Measurements from ENCODE around the gene PPP1R12C. TPM values are rescaled to one million over a fixed set of nuclear protein-coding genes. Genes with fewer than 3 reads are reported as not detected.

Gene PPP1R12C
- total RNA-seq, 1 experiment from 2014 or later, result 30.5 TPM

DNA sequence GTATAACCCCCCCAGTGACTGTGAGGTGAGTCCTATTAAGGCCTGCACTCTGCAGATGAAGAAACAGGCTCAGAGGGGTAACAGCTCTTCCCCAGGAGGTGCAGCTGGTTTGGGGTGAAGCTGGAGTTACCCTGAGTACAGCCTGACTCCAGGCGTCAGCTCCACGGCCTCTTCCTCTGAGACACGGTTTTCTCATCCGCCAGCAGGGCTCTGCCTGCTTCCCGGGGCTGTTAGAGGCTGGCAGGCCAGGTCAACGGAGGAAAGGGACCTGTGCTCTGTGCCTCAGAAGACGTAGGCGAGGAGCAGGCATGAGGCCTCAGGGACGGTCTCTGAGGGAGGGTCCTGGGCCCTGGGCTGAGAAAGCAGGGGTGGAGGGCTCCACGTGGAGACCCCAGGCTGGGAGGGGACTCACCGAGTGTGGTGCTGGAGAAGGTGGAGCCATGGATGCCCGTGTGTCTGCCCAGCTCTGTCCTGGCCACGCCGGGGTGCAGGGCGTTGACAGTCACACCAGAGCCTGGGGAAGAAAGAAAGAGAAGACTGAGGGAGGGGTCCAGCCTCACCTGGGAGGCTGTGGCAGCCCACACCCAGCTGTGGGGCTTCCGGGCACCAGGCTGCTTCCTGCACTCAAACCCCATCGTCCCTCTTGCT lies 70.3 kb downstream of the PPP1R12C start:
- Histone ChIP-seq H3K4me1 (no peaks in the 10 kb centered on the region), H3K36me3 (peaks cover 29% of the 10 kb centered on the region), H3K4me3 (no peak overlapping the region), H3K27ac (no peak overlapping the region), H3K9me3 (replicated peaks) (no peaks in the 10 kb centered on the region), H3K27me3 (no peaks in the 10 kb centered on the region)
- no peak for DNase-seq

DNA sequence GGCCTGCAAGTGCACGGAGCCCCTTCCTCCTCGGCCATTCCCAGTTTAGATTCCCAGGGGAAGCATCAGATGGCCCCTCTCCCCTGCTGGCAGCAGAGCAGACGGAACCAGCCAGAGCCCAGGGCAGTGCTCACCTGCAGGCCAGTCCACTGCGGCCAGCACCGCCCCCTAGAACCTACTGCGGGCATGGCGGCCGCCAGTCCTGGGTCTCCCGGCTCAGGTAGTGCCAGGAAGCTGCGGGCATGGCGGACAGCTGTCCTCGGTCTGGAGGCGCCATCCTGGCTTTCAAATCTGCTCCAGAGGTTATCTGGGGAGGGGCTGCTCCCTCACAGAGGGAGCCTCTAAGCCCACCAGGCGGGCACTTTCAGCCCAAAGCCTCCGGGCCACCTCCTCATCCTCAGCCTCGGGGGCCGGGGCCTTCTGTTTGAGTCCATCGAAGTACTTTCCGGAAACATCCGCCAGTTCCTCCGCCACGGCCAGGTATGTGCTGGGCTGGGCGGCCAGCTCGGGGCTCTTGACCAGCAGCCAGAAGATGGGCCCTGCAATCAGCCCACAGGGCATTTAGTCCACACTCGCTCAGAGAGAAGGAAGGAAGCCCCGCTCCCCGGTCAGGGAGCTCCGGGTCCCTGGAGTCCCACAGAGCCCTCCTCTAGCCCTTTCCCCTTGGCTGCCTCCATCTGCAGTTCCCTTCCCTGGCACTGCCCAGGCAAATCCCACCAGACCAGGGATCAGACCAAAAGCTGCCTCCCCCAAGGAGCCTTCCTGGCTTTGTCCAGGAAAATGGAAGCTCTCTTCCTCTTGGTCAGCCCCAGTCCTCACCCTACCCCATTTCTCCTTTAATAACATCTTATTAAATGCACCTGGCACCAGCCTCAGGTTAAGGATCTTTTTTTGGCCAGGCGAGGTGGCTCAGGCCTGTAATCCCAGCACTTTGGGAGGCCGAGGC lies 72.4 kb downstream of the PPP1R12C start:
- Histone ChIP-seq H3K9me3 (replicated peaks) (no peaks in the 10 kb centered on the region), H3K4me1 (no peaks in the 10 kb centered on the region), H3K27me3 (no peaks in the 10 kb centered on the region), H3K36me3 (peaks cover 32% of the 10 kb centered on the region), H3K4me3 (no peak overlapping the region), H3K27ac (no peak overlapping the region)
- DNase-seq, result no peak

DNA sequence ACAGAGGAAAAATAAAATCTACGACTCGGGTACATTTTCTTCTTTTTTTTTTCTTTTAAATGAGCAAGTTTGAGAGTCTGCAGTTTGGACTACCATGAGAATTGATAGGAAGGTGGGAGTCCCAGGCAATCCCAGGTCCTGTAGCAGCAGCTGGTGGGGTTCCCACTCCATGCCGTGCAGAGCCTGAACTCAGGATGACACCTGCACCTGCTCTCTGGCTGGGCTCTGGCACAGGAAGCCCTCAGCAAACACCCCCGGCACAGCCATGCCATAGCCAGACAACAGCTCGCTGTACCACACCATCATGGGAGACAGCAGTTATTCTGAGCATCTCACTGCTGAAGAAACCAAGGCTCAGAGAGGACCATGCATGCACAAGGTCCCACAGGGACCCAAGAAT lies 73.2 kb downstream of the PPP1R12C start:
- H3K27me3 ChIP-seq, result no peaks in the 10 kb centered on the region
- no peak overlapping the region for H3K27ac ChIP-seq
- H3K36me3 ChIP-seq, result peaks cover 32% of the 10 kb centered on the region
- no peak overlapping the region for H3K4me3 ChIP-seq
- no peaks in the 10 kb centered on the region for H3K4me1 ChIP-seq
- no peaks in the 10 kb centered on the region for H3K9me3 ChIP-seq (replicated peaks)
- no peak for DNase-seq

DNA sequence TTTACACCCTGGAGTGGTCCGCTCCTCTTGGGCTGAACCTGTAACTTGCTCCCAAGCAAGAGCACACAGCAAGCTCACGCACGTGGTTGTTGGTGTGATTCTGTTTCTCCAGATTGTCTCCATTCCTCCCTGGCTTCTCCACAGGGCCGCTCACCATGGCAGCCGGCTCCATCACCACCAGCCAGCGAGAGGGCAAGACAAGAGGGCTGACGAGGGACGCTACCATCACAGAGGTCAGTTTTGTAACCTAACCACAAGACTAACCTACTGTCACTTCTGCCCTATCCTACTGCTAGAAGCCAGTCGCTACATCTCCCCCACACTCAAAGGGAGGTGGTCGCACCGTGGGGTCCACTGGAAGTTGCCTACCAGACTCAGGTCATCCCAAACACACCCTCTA lies 74.7 kb downstream of the PPP1R12C start:
- Histone ChIP-seq H3K9me3 (replicated peaks) (no peaks in the 10 kb centered on the region), H3K4me3 (no peak overlapping the region), H3K27me3 (no peaks in the 10 kb centered on the region), H3K36me3 (peaks cover 21% of the 10 kb centered on the region), H3K27ac (no peak overlapping the region), H3K4me1 (no peaks in the 10 kb centered on the region)
- DNase-seq, result no peak

DNA sequence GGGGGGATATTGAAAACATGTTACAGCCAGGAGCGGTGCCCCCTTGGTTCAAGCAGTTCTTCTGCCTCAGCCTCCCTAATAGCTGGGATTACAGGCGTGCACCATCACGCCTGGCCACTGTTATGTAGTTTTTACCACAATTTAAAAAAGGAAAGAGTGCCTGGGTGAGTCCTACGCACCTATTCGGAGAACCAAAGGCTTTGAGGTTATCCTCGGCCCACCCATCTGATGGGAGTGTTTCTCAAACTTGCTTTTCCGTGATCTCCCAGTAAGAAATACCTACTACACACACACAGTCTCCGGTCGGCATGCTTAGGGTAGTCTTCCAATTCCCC lies 75.1 kb downstream of the PPP1R12C start:
- Histone ChIP-seq H3K9me3 (replicated peaks) (no peaks in the 10 kb centered on the region), H3K4me1 (no peaks in the 10 kb centered on the region), H3K4me3 (no peak overlapping the region), H3K27me3 (no peaks in the 10 kb centered on the region), H3K36me3 (peaks cover 21% of the 10 kb centered on the region), H3K27ac (no peak overlapping the region)
- DNase-seq, result no peak

DNA sequence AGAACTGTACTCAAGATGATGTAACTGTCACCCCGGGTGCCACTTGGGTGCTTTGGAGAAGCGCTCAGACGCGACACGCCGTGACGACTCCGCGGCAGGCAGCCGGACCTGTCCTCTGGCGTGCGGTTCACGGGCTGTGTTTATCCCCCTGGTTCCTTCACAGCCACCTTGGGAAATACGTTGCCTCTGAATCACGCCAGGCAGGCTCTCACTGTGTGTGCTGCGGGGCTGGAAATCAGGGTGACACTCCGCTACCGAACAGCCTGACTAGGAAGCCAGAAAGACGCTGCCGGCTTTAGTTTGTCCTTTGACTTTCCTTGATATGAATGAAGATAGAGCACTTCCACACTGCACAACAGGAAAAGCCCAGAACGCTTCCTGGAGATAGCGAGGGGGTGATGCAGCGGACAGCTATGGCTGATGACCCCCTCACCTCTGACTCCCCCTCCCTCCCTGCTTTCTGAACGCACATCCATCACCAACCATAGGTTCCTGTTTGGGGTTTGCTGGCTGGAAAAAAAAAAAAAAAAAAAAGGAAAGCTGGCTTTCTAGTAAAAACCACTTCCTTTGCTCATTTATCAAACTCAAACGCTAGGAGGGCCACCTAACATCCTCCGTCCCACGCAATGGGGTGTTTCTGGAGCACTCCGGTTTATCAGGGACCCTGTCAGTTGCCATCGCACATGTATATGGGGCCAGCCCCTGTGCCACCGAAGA lies 75.7 kb downstream of the PPP1R12C start:
- no peak overlapping the region for H3K27ac ChIP-seq
- no peak for DNase-seq

DNA sequence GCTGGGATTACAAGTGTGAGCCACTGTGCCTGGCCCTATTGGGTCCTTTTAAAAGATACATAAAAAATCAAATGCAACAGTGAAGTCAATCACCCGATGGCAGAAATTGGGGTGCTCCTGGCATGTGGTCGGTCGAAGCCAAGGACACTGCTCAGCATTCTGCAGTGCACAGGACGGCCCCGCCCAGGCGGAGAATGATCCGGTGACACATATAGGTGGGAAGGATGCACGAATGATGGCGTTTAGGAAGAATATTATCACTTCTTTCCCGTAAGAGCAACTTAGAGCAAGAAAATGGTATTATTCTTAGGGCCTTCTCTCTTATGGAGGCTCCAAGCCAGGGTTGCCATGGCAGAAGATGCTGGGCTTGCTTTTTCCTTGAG lies 76.2 kb downstream of the PPP1R12C start:
- Histone ChIP-seq H3K4me3 (no peak overlapping the region), H3K36me3 (peaks cover 12% of the 10 kb centered on the region; the same call in 1 of the 2 replicates), H3K27me3 (no peaks in the 10 kb centered on the region), H3K4me1 (no peaks in the 10 kb centered on the region), H3K27ac (no peak overlapping the region), H3K9me3 (replicated peaks) (no peaks in the 10 kb centered on the region)
- DNase-seq, result no peak

More for the DNA sequence above, 75.7 kb downstream of the PPP1R12C start:
- H3K27me3 ChIP-seq, result no peaks in the 10 kb centered on the region
- peaks cover 18% of the 10 kb centered on the region for H3K36me3 ChIP-seq
- H3K4me3 ChIP-seq, result no peak overlapping the region
- H3K4me1 ChIP-seq, result no peaks in the 10 kb centered on the region
- H3K9me3 ChIP-seq (replicated peaks), result no peaks in the 10 kb centered on the region

Other genes starting within 250 kb of the PPP1R12C start
- gene FCAR, start 243.4 kb downstream of the PPP1R12C start, total RNA-seq (2014; rRNA removed; shearing (Covaris generic)), result not detected in 2 replicates
- gene NCR1, start 211.5 kb downstream of the PPP1R12C start, total RNA-seq (2014; rRNA removed; shearing (Covaris generic)), result not detected in 2 replicates
- gene NLRP7, start 170.1 kb downstream of the PPP1R12C start, total RNA-seq (2014; rRNA removed; shearing (Covaris generic)), result 0.02 TPM in 1 of 2 replicates, not detected in the other
- gene NLRP2, start 151.3 kb downstream of the PPP1R12C start, total RNA-seq (2014; rRNA removed; shearing (Covaris generic)), result not detected in 2 replicates
- 15.1 and 16.7 TPM in 2 replicates for gene GP6, start 79.4 kb downstream of the PPP1R12C start, total RNA-seq (2014; rRNA removed; shearing (Covaris generic))
- 29.9 and 30.5 TPM in 2 replicates for gene RDH13, start 54.5 kb downstream of the PPP1R12C start, total RNA-seq (2014; rRNA removed; shearing (Covaris generic))
- 1.4 and 1.7 TPM in 2 replicates for gene EPS8L1, start 41.8 kb downstream of the PPP1R12C start, total RNA-seq (2014; rRNA removed; shearing (Covaris generic))
- gene TNNT1, start 31.6 kb upstream of the PPP1R12C start, total RNA-seq (2014; rRNA removed; shearing (Covaris generic)), result 599 and 612 TPM in 2 replicates
- 2.4 and 2.5 TPM in 2 replicates for gene TNNI3, start 40.1 kb upstream of the PPP1R12C start, total RNA-seq (2014; rRNA removed; shearing (Covaris generic))
- 9.1 and 14.0 TPM in 2 replicates for gene DNAAF3, start 49.0 kb upstream of the PPP1R12C start, total RNA-seq (2014; rRNA removed; shearing (Covaris generic))
- gene SYT5, start 62.7 kb upstream of the PPP1R12C start, total RNA-seq (2014; rRNA removed; shearing (Covaris generic)), result 0.36 TPM in 1 of 2 replicates, not detected in the other
- 0.94 and 1.4 TPM in 2 replicates for gene PTPRH, start 91.9 kb upstream of the PPP1R12C start, total RNA-seq (2014; rRNA removed; shearing (Covaris generic))
- 2.3 and 2.5 TPM in 2 replicates for gene TMEM86B, start 111.1 kb upstream of the PPP1R12C start, total RNA-seq (2014; rRNA removed; shearing (Covaris generic))
- gene PPP6R1, start 141.4 kb upstream of the PPP1R12C start, total RNA-seq (2014; rRNA removed; shearing (Covaris generic)), result 39.5 and 44.9 TPM in 2 replicates
- gene HSPBP1, start 162.5 kb upstream of the PPP1R12C start, total RNA-seq (2014; rRNA removed; shearing (Covaris generic)), result 39.3 and 40.8 TPM in 2 replicates
- gene BRSK1, start 166.4 kb upstream of the PPP1R12C start, total RNA-seq (2014; rRNA removed; shearing (Covaris generic)), result 13.2 and 15.8 TPM in 2 replicates
- gene TMEM150B, start 207.7 kb upstream of the PPP1R12C start, total RNA-seq (2014; rRNA removed; shearing (Covaris generic)), result not detected in 2 replicates
- 21.2 and 21.6 TPM in 2 replicates for gene KMT5C, start 222.2 kb upstream of the PPP1R12C start, total RNA-seq (2014; rRNA removed; shearing (Covaris generic))
- gene COX6B2, start 237.1 kb upstream of the PPP1R12C start, total RNA-seq (2014; rRNA removed; shearing (Covaris generic)), result 0.45 TPM in 1 of 2 replicates, not detected in the other
- gene GARIN5B, start 245.6 kb upstream of the PPP1R12C start, total RNA-seq (2014; rRNA removed; shearing (Covaris generic)), result not detected in 2 replicates